HG03064 (cell line): Measurements from ENCODE around the gene SEMA3G.
A peak's percentile ranks its signal among the peaks of the same experiment; 100 is the strongest.

Source experiments
- ATAC-seq: cut with Tn5 transposase; IDR thresholded peaks from one replicate; pipeline ENCODE4 v1.9.1; 2021; ENCODE audit warnings: low read depth; ENCODE audit not compliant: unreplicated experiment

SEMA3G gene

GRCh38 chr3:52479877-52480575, 35.1 kb upstream of the SEMA3G start:
- no peak for ATAC-seq

DNA sequence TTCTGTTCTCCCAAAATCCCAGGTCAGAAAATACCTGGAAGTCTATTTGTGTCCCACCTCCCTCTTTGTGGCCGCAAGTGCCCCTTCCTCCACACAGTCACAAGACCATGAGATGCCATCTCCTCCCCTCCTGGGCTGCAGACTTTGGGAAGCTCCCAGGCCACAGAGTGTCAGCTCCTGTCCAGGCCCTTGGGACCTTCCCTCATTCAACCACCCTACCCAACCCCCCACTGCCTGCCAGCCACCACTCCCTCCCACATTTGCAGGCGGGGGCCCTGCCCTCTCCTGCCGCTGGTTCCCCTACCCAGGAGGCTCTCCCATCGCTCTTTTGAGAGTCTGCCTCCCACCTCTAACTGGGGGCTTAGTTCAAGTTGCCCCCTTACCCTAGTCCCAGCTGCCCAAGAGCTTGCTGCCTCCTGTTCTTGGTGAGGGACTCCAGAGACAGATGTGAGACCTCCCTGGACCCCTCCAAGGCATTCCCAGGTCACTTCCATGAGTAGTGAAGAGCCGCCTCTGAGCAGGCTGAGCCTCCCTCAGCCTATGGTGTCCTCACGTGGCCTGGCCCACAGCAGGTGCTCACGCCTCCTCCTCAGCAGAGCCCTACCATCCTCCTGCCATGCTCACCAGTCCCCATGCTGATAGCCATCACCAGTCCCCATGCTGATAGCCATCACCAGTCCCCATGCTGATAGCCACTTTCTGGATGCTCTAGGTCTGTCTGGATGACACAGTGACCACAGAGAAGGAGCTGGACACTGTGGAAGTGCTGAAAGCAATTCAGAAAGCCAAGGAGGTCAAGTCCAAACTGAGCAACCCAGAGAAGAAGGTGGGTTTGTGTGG, 34.4 kb upstream of the SEMA3G start:
- no peak for ATAC-seq

GRCh38 chr3:52477796-52478095, 32.8 kb upstream of the SEMA3G start:
- ATAC-seq, result no peak

GRCh38 chr3:52477076-52477795, 32.3 kb upstream of the SEMA3G start:
- no peak for ATAC-seq

GRCh38 chr3:52473026-52473425, 28.1 kb upstream of the SEMA3G start:
- no peak for ATAC-seq

DNA sequence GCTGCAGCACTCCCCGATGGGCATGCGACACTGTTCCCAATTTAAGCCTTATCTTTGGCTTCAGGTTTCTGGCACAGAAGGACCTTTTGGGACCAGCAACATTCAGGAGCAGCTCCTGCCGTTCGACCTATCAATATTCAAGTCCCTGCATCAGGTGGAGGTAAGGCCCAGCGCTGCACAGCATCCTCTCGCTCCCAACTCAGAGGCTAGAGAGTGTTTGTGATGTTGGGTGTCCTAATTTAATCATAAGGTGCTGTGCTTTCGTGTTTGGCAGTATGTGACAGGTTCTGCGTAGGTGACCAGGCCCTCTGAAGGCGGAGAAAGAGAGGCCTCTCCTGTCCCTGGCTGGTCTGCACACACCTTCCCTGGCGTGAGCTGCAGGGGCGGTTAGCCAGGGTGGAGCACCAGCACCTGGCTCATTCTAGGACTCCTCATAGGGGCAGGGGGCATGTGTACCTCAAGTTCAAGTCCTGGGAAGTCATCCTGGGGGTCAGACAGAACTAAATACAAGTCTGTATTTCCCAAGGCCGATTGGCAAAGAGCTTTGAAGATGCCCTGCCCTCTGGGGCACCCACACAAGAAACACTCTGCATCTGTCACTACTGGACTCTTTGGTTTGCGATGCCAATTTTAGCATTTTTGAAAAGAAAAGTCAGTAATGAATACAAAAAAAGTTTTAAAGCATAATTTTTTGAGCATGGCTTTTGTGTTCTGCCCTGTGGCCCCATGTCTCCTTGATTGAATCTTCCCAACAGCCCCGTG, 27.5 kb upstream of the SEMA3G start:
- ATAC-seq, result no peak

DNA sequence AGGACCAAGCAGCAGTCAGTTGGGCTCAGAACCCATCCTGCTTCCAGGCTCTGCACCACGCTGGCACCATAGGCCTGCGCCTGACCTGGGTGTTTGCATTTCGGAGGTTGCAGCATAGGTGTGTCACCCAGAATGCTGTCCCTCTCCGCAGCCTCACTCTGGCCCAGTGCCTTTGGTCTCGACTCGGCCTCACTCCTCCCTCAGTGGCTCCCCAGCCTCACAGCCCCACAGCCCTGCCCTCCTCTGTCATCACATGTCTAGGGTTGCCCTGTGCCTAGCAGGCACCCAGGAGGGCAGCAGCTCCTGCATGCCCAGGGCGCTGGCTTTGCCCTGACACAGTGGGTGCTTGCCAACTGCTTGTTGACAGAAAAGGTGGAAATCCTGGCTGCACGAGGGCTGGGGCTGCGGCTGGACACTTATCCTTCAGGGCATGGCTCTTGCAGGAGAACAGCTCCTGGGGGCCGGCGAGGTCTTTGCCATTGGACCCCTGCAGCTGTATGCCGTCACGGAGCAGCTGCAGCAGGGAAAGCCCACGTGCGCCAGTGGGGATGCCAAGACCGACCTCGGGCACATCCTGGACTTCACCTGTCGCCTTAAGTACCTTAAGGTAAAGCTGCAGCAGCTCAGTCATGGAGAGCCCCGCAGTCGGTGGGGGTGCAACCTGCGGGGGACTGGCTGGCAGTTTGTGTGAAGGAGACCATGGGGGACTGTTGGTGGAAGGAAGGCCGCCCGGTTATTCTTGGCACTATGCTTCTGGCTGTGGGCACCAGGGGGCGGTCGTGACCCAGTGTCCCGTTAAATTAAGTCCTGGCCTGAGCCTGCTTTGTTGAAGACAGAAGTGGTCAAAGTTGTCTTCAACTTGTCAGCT, 26.7 kb upstream of the SEMA3G start:
- ATAC-seq, result no peak

DNA sequence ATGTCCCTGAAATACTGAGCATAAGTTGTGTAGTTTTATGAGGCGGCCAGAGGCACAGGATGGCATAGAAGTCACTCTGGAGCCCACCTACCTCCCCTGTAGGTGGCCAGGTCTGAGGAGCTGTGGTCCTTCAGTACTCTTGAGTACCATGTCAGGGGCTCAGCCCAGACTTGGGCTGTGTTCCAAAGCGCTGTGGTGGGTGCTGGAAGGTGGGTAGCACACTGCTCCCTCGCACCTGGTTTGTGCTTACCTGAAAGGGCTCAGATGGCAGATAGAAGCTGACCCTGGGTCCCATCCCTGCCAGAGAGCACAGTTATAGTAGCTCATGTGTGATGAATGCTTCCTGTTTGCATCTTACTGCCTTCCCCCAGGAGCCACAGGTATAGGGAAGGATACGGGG, 26.0 kb upstream of the SEMA3G start:
- ATAC-seq, result no peak

- ATAC-seq, result no peak
These were observed 24.1 kb upstream of the SEMA3G start for GRCh38 chr3:52469001-52469400.

- ATAC-seq, result no peak
These were observed 23.4 kb upstream of the SEMA3G start for GRCh38 chr3:52468336-52468735.

GRCh38 chr3:52463416-52463815, 18.5 kb upstream of the SEMA3G start:
- ATAC-seq, result no peak

- no peak for ATAC-seq
These were observed 17.0 kb upstream of the SEMA3G start for GRCh38 chr3:52461874-52462273.

DNA sequence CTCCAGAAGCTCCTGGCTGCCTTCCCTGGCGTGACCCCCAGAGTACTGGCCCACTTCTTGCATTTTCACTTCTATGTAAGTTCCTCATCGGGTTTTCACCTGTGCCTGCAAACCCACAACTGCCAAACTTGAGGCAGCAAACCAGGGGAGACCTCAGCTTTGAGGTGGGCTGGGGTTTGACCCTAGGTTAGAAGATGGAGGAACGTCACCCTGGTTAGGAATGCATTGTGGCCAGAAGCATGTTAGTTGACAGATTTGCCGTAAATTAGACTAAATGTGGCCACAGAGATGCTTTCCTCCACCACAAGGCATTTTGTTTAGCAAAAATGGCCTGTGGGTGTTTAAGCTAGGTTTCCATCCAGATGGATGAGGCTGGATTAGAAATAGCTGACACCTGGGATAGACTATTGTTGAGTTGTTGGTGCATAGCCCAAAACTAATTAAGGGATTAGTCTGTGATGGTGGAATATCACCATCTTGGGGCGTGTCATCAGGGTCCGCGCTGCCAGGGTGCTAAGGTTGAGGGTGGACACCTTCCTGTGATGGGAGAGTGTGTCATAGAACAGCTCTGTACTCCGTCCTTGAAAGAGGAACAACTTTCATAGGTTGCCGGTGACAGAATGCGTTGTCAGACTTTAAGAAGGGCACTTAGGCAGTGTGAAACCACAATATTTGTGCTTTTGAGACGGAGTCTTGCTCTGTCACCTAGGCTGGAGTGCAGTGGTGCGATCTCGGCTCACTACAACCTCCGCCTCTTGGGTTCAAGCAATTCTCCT, 14.1 kb upstream of the SEMA3G start:
- ATAC-seq, result no peak

- no peak for ATAC-seq
These were observed 13.3 kb upstream of the SEMA3G start for GRCh38 chr3:52458031-52458760.

DNA sequence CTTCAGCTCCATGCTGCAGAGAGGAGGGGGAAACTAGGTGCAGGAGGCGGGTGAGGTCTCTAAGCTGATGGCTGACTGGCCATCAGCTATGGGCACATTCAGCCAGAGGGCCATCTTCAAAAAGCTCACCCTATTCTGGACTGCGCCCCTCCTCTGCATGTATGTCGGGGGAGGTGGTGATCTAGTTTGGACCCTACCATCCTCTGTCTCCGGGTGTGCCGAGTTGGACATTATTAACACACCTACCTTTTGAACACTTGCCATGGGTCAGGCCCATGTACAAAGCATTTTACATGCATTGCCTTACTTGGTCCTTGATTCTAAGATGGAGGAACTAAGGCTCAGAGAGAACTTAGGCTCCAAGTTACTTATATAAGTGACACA, 11.9 kb upstream of the SEMA3G start:
- no peak for ATAC-seq

- ATAC-seq, result no peak
These were observed 11.4 kb upstream of the SEMA3G start for GRCh38 chr3:52456169-52456799.

GRCh38 chr3:52455283-52456168, 10.6 kb upstream of the SEMA3G start, which contains the start of gene NISCH:
NISCH (plus strand) TSS chr3:52455604; CDS start chr3:52455642, 38 bp downstream.
- ATAC-seq, result peak; percentile 46
